Vagina (tissue), 2 donors: ENCODE data around the gene NT5C1A. TPM values are rescaled to one million over a fixed set of nuclear protein-coding genes. Genes with fewer than 3 reads are reported as not detected.

Experiments used
- DNase-seq, 2 donors: peaks; one replicate each; pipeline ENCODE4 v3.0.0-alpha.2; 2017; ENCODE audit errors: extremely low spot score in 2 of 2
- H3K27ac ChIP-seq: fragments of 200-600 bp; sonication (generic); one replicate; pipeline ENCODE4 v1.5.1; 2019
- H3K27me3 ChIP-seq: fragments of 200-600 bp; sonication (generic); one replicate; pipeline ENCODE4 v1.5.1; 2019
- H3K36me3 ChIP-seq, 2 donors: fragments of 200-600 bp; sonication (generic); one replicate each; pipeline ENCODE4 v1.5.1; 2017 to 2019
- H3K4me1 ChIP-seq: fragments of 200-600 bp; sonication (generic); one replicate; pipeline ENCODE4 v1.5.1; 2019
- H3K4me3 ChIP-seq, 2 donors: fragments of 200-600 bp; sonication (generic); 1 replicate in 1 of 2; 2 replicates in 1 of 2; pipeline ENCODE4 v1.5.1; 2016 to 2019
- H3K9me3 ChIP-seq: fragments of 200-600 bp; sonication (generic); one replicate; pipeline ENCODE4 v1.5.1; 2019
- POLR2A ChIP-seq, 2 donors: fragments of 450-650 bp; IDR thresholded peaks; one replicate each; pipeline ENCODE4 v1.6.1; 2017; ENCODE audit warnings: antibody characterized with exemption in 2 of 2, mild to moderate bottlenecking in 2 of 2, moderate library complexity in 2 of 2
- POLR2AphosphoS5 ChIP-seq, 2 donors: sonication (generic); formaldehyde crosslinking; IDR thresholded peaks; one replicate each; pipeline ENCODE4 v1.9.0; 2017; ENCODE audit warnings: antibody characterized with exemption in 2 of 2, mild to moderate bottlenecking in 2 of 2, low read depth in 1 of 2; ENCODE audit not compliant: insufficient read depth in 1 of 2
- intact Hi-C: fragments of 100-400 bp; cut with DNase I; formaldehyde crosslinking; loops from one replicate; pipeline ENCODE4 v1.15.1; 2023
- total RNA-seq: library from RNA; depleted of rRNA; stranded (reverse); fragments of >200 nt; gene quantifications from one replicate; pipeline ENCODE4 v1.2.3, GENCODE V29; 2016
- TF ChIP-seq, protein P1 (sequence below), 3 experiments: fragments of 450-650 bp in 2 of 3; fragments of 200-600 bp in 1 of 3; sonication (generic) in 1 of 3; IDR thresholded peaks; one replicate each; pipeline ENCODE4 v1.5.1; 2017 to 2019; ENCODE audit warnings: antibody characterized with exemption in 3 of 3, mild to moderate bottlenecking in 2 of 3, moderate library complexity in 2 of 3

NT5C1A gene
- total RNA-seq, 1 donor from 2014 or later = not detected

DNA sequence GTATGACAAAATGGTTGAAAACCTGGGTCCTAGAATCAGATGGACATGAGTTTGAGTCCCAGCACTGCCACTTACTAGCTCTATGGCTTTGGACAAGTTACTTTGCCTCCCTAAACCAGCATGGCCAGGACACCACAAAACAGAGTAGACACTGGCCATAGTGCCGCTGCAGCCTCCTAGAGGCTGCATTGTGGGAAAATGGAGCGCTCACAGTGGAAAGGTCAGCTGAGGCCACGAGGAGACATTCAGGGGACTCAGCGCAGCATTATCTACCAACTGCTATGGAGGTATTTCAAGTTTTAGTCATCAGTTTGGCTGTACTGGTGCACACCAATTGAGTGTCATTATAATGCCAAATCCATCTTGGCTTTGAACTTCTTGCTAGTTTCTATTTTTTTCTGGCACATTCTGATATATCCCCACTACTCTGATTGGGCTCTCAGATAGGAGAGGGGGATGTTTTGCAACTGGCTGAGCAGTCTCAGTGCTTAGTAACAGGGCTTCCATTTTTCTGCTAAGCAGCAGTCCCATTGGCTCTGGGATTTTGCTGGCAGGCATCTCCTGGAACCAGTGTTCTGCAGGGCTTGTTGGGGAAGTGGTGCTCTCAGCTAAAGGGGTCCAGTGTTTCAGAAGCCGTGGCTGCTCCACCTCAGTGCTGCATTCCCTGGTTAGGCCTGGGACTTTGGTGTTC lies 16.2 kb downstream of the NT5C1A start:
- H3K36me3 ChIP-seq = no peaks in the 10 kb centered on the region
- H3K9me3 ChIP-seq = no peaks in the 10 kb centered on the region
- intact Hi-C loops = no loop called here
- DNase-seq = no peak
- no peaks in the 10 kb centered on the region for H3K4me1 ChIP-seq
- H3K27ac ChIP-seq = no peak overlapping the region
- H3K4me3 ChIP-seq = no peak overlapping the region
- no peak for TF ChIP-seq POLR2A (IDR thresholded peaks at IDR 0.05)
- TF ChIP-seq, protein P1, sequence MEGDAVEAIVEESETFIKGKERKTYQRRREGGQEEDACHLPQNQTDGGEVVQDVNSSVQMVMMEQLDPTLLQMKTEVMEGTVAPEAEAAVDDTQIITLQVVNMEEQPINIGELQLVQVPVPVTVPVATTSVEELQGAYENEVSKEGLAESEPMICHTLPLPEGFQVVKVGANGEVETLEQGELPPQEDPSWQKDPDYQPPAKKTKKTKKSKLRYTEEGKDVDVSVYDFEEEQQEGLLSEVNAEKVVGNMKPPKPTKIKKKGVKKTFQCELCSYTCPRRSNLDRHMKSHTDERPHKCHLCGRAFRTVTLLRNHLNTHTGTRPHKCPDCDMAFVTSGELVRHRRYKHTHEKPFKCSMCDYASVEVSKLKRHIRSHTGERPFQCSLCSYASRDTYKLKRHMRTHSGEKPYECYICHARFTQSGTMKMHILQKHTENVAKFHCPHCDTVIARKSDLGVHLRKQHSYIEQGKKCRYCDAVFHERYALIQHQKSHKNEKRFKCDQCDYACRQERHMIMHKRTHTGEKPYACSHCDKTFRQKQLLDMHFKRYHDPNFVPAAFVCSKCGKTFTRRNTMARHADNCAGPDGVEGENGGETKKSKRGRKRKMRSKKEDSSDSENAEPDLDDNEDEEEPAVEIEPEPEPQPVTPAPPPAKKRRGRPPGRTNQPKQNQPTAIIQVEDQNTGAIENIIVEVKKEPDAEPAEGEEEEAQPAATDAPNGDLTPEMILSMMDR (IDR thresholded peaks at IDR 0.05) = no peak
- TF ChIP-seq POLR2AphosphoS5 (IDR thresholded peaks at IDR 0.05; ENCODE audit: insufficient read depth in 1 of 2, low read depth in 1 of 2) = no peak
- H3K27me3 ChIP-seq = no peaks in the 10 kb centered on the region

DNA sequence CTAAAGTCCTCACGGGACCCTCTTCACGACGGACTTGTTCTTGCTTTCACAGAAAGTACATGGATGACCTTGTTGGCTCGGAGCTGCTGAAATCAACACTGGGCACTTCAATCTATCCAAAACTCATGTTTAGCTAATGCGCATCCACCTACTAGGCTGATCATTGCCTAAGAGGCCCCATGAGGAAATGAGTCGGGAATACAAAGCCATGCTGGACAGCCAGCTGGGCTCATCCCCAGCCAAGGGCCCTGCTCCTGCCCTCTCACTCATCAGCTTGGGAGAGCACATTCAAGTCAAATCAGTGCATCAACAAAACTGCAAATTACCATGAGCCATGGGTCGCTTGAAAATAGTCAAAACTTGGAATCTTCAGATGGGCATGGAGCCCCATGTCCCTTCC lies 17.6 kb downstream of the NT5C1A start:
- no peak for TF ChIP-seq POLR2AphosphoS5 (IDR thresholded peaks at IDR 0.05; ENCODE audit: insufficient read depth in 1 of 2, low read depth in 1 of 2)
- no peak for TF ChIP-seq POLR2A (IDR thresholded peaks at IDR 0.05)
- TF ChIP-seq, protein P1 (IDR thresholded peaks at IDR 0.05) = no peak
- intact Hi-C loops = loop anchor here (5.0 kb wide), 1 partner anchor 47 kb away; no protein-coding TSS in a partner anchor
- Histone ChIP-seq H3K36me3 (no peaks in the 10 kb centered on the region), H3K27me3 (no peaks in the 10 kb centered on the region), H3K4me3 (no peak overlapping the region), H3K4me1 (no peaks in the 10 kb centered on the region), H3K27ac (no peak overlapping the region), H3K9me3 (no peaks in the 10 kb centered on the region)
- DNase-seq = no peak

DNA sequence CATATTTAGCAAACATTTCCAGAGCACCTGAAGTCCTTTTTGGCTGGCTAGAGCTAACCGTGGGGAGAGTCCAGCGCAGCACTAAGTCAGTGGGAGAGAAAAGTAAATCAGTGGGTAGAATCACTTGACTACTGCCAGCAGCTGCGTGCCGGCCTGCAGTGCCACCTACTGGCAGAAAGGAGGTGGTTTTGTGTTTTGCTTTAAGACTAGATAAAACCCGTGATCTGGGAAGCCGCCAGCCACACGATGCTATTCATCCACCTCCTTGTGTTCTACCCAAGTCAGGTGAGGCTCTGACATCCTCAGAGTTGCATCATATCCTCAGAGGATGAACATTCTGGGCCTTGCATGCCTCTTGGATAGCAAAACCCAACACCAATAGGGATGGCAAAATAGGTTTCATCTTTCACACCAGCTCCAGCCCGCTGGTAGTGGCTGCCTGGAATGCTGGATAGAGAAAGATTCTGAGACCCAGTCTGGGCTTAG lies 18.3 kb downstream of the NT5C1A start:
- no peak for DNase-seq
- intact Hi-C loops = loop anchor here (5.0 kb wide), 1 partner anchor 46 kb away; no protein-coding TSS in a partner anchor
- TF ChIP-seq, protein P1 (IDR thresholded peaks at IDR 0.05) = peak; percentile 86 to 96 (median 93)
- no peak for TF ChIP-seq POLR2A (IDR thresholded peaks at IDR 0.05)
- H3K36me3 ChIP-seq = no peaks in the 10 kb centered on the region
- no peak overlapping the region for H3K27ac ChIP-seq
- no peaks in the 10 kb centered on the region for H3K9me3 ChIP-seq
- H3K4me1 ChIP-seq = no peaks in the 10 kb centered on the region
- no peaks in the 10 kb centered on the region for H3K27me3 ChIP-seq
- H3K4me3 ChIP-seq = no peak overlapping the region

- no peak for DNase-seq
- Histone ChIP-seq H3K36me3 (no peaks in the 10 kb centered on the region), H3K4me1 (peaks cover 2% of the 10 kb centered on the region), H3K27ac (no peak overlapping the region), H3K9me3 (no peaks in the 10 kb centered on the region), H3K4me3 (no peak overlapping the region), H3K27me3 (no peaks in the 10 kb centered on the region)
- intact Hi-C loops = loop anchor here (5.0 kb wide), 1 partner anchor 45 kb away; no protein-coding TSS in a partner anchor
- no peak for TF ChIP-seq POLR2AphosphoS5 (IDR thresholded peaks at IDR 0.05; ENCODE audit: insufficient read depth in 1 of 2, low read depth in 1 of 2)
- no peak for TF ChIP-seq POLR2A (IDR thresholded peaks at IDR 0.05)
- TF ChIP-seq, protein P1 (IDR thresholded peaks at IDR 0.05) = no peak
These were observed 19.4 kb downstream of the NT5C1A start for GRCh38 chr1:39652554-39652953.

GRCh38 chr1:39652105-39652504 lies 19.8 kb downstream of the NT5C1A start:
- TF ChIP-seq POLR2AphosphoS5 (IDR thresholded peaks at IDR 0.05; ENCODE audit: insufficient read depth in 1 of 2, low read depth in 1 of 2) (no peak), POLR2A (IDR thresholded peaks at IDR 0.05) (no peak)
- TF ChIP-seq, protein P1 (IDR thresholded peaks at IDR 0.05) = no peak
- no peak overlapping the region for H3K27ac ChIP-seq
- intact Hi-C loops = loop anchor here (5.0 kb wide), 1 partner anchor 45 kb away; no protein-coding TSS in a partner anchor

More at GRCh38 chr1:39652105-39652504, 19.8 kb downstream of the NT5C1A start:
- H3K27me3 ChIP-seq = no peaks in the 10 kb centered on the region
- H3K4me1 ChIP-seq = peaks cover 7% of the 10 kb centered on the region
- no peak overlapping the region for H3K4me3 ChIP-seq
- H3K36me3 ChIP-seq = no peaks in the 10 kb centered on the region
- no peak for DNase-seq
- no peaks in the 10 kb centered on the region for H3K9me3 ChIP-seq
